K562 (cell line): ENCODE results near the gene MPST. TPM values are rescaled to one million over a fixed set of nuclear protein-coding genes. Genes with fewer than 3 reads are reported as not detected.
A peak's percentile ranks its signal among the peaks of the same experiment; 100 is the strongest.

ENCODE experiments used
- CAMTA2 ChIP-seq: fragments of 250-450 bp; sonication (Bioruptor Pico); conservative IDR thresholded peaks from 2 replicates; pipeline ENCODE4 v1.5.1; 2022
- CBFA2T3 ChIP-seq: fragments of 450-650 bp; IDR thresholded peaks from 2 replicates; pipeline ENCODE4 v1.6.1; 2017
- FOXP4 ChIP-seq: sonication (generic); formaldehyde crosslinking; IDR thresholded peaks from 2 replicates; pipeline ENCODE4 v1.8.0; 2022; ENCODE audit warnings: mild to moderate bottlenecking, missing genetic modification reagents, borderline replicate concordance
- GATA2 ChIP-seq: sonication (generic); formaldehyde crosslinking; IDR thresholded peaks from 2 replicates; pipeline ENCODE4 v1.4.0; 2020; ENCODE audit warnings: mild to moderate bottlenecking, missing genetic modification reagents
- JUN ChIP-seq, 2 experiments: sonication (generic) in 1 of 2; formaldehyde crosslinking in 1 of 2; IDR thresholded peaks; 2 replicates each; pipeline versions ENCODE4 v1.6.1 to v1.8.0; 2012 to 2022; ENCODE audit warnings: borderline replicate concordance in 2 of 2, mild to moderate bottlenecking in 2 of 2, improper control_type of control experiment in 1 of 2, low read depth in 1 of 2, low read length in 1 of 2, missing genetic modification reagents in 1 of 2
- MLLT1 ChIP-seq, 2 experiments: fragments of 450-650 bp; IDR thresholded peaks; 2 replicates each; pipeline ENCODE4 v1.6.1; 2016
- MNT ChIP-seq, 2 experiments: fragments of 450-650 bp; conservative IDR thresholded peaks; 2 replicates each; pipeline ENCODE4 v1.6.1; 2017; ENCODE audit warnings: mild to moderate bottlenecking in 2 of 2, moderate library complexity in 2 of 2
- NELFE ChIP-seq: IDR thresholded peaks from 2 replicates; pipeline ENCODE4 v1.6.1; 2011; ENCODE audit warnings: mild to moderate bottlenecking; ENCODE audit not compliant: insufficient read depth, insufficient read length
- PRDM10 ChIP-seq: fragments of 450-650 bp; IDR thresholded peaks from 2 replicates; pipeline ENCODE4 v1.6.1; 2018; ENCODE audit not compliant: partially characterized antibody
- RBM14 ChIP-seq: fragments of 200-400 bp; formaldehyde crosslinking; IDR thresholded peaks from 2 replicates; pipeline ENCODE4 v1.6.1; 2018; ENCODE audit warnings: low read depth, mild to moderate bottlenecking, low read length, moderate library complexity, borderline replicate concordance; ENCODE audit not compliant: insufficient read depth
- RFX5 ChIP-seq: IDR thresholded peaks from 2 replicates; pipeline ENCODE4 v1.6.1; 2011; ENCODE audit warnings: low read depth, mild to moderate bottlenecking, improper control_type of control experiment, low read length
- SIN3A ChIP-seq, 2 experiments: fragments of 150-350 bp in 1 of 2; IDR thresholded peaks; 2 replicates each; pipeline ENCODE4 v1.6.1; 2011 to 2016; ENCODE audit warnings: borderline replicate concordance in 2 of 2, low read depth in 2 of 2, low read length in 2 of 2, mild to moderate bottlenecking in 2 of 2, moderate library complexity in 2 of 2; ENCODE audit not compliant: control insufficient read depth in 1 of 2
- SRSF1 ChIP-seq: fragments of 200-400 bp; formaldehyde crosslinking; IDR thresholded peaks from 2 replicates; pipeline ENCODE4 v1.6.1; 2017; ENCODE audit warnings: mild to moderate bottlenecking, low read depth, low read length, moderate library complexity
- ZNF217 ChIP-seq: sonication (generic); formaldehyde crosslinking; IDR thresholded peaks from 2 replicates; pipeline ENCODE4 v1.8.0; 2022; ENCODE audit warnings: mild to moderate bottlenecking, missing genetic modification reagents
- ZNF232 ChIP-seq: sonication (generic); formaldehyde crosslinking; IDR thresholded peaks from 2 replicates; pipeline ENCODE4 v1.8.0; 2022; ENCODE audit warnings: mild to moderate bottlenecking, missing genetic modification reagents
- ZNF280B ChIP-seq: fragments of 250-450 bp; sonication (Bioruptor Pico); IDR thresholded peaks from 2 replicates; pipeline ENCODE4 v1.5.1; 2021; ENCODE audit warnings: mild to moderate bottlenecking
- ZNF717 ChIP-seq: fragments of 250-450 bp; sonication (Bioruptor Pico); IDR thresholded peaks from 2 replicates; pipeline ENCODE4 v1.5.0; 2021
- ZSCAN29 ChIP-seq: fragments of 450-650 bp; IDR thresholded peaks from 2 replicates; pipeline ENCODE4 v1.6.1; 2017
- polyA plus RNA-seq, 8 experiments: library from polyadenylated mRNA; depleted of rRNA in 4 of 8; stranded (reverse) in 5 of 8; unstranded in 3 of 8; fragments of >200 nt; fragmentation: Nextera tagmentation in 2 of 8; fragmentation: Illumina TruSeq in 1 of 8; extraction: Ambion mirVana in 2 of 8; extraction: Trizol in 1 of 8; gene quantifications; 2 replicates each; pipeline versions ENCODE4 v1.2.1 to v1.2.3, GENCODE V29; 2011 to 2014; ENCODE audit warnings: inconsistent platforms in 1 of 8, missing spikeins in 1 of 8
- total RNA-seq, 7 experiments: library from RNA; depleted of rRNA in 6 of 7; stranded (reverse); fragments of >200 nt in 6 of 7; fragmentation: Illumina TruSeq in 2 of 7; extraction: Trizol in 2 of 7; gene quantifications; 2 replicates each; pipeline versions ENCODE4 v1.2.1 to v1.2.3, GENCODE V29; 2011 to 2021; ENCODE audit warnings: low replicate concordance in 1 of 7

The MPST gene
- total and polyA plus RNA-seq, 9 of the 15 experiments (the other 6 are each of a cell fraction or from before 2014, with no cell fraction given): 0.65 to 104 (median 24.3) TPM

- TF ChIP-seq FOXP4 (CRISPR knock-in tag): no peak
- peak; percentile 94 for TF ChIP-seq CBFA2T3
- TF ChIP-seq MNT (conservative IDR thresholded peaks at IDR 0.05): no peak
- no peak for TF ChIP-seq JUN (IDR thresholded peaks at IDR 0.05; ENCODE audit: borderline replicate concordance, low read depth, low read length)
- no peak for TF ChIP-seq JUN (CRISPR knock-in tag; IDR thresholded peaks at IDR 0.05; ENCODE audit: borderline replicate concordance)
- no peak for TF ChIP-seq CAMTA2
- no peak for TF ChIP-seq RFX5
- no peak for TF ChIP-seq NELFE
- peak; percentile 63 for TF ChIP-seq GATA2
- no peak for TF ChIP-seq ZNF232
- no peak for TF ChIP-seq ZNF717 (CRISPR knock-in tag)
- no peak for TF ChIP-seq SRSF1
- no peak for TF ChIP-seq ZNF217 (CRISPR knock-in tag)
- TF ChIP-seq SIN3A (IDR thresholded peaks at IDR 0.05; ENCODE audit: borderline replicate concordance in 2 of 2, control insufficient read depth in 1 of 2, low read depth in 2 of 2, low read length in 2 of 2): no peak
- TF ChIP-seq ZNF280B (CRISPR knock-in tag): no peak
- TF ChIP-seq PRDM10: peak; percentile 77
- no peak for TF ChIP-seq RBM14
- TF ChIP-seq ZSCAN29: no peak
- TF ChIP-seq MLLT1 (IDR thresholded peaks at IDR 0.05): no peak
Measured at GRCh38 chr22:36982136-36982535, 37.4 kb upstream of the MPST start (continued).
